Aorta (tissue), 5 donors: Measurements from ENCODE around the gene TH. TPM values are rescaled to one million over a fixed set of nuclear protein-coding genes. Genes with fewer than 3 reads are reported as not detected.

Experiments used
- ATAC-seq: fragments of 200-7000 bp; cut with Tn5 transposase; one replicate; pipeline ENCODE4 v1.9.1; 2022; ENCODE audit warnings: moderate library complexity; ENCODE audit not compliant: low FRiP score
- DNase-seq, 2 donors: peaks; one replicate each; pipeline ENCODE4 v3.0.0-alpha.2; 2020
- H3K27ac ChIP-seq, 2 donors: one replicate each; pipeline ENCODE4 v1.5.1; 2013; ENCODE audit warnings: low read length in 2 of 2, mild to moderate bottlenecking in 2 of 2, moderate library complexity in 2 of 2, control low read depth in 1 of 2, inconsistent platforms in 1 of 2, low read depth in 1 of 2
- H3K27me3 ChIP-seq, 2 donors: one replicate each; pipeline ENCODE4 v1.6.1; 2013; ENCODE audit warnings: control low read depth in 1 of 2, low read length in 1 of 2, mild to moderate bottlenecking in 1 of 2, moderate library complexity in 1 of 2; ENCODE audit not compliant: insufficient read depth in 2 of 2, control insufficient read depth in 1 of 2
- H3K36me3 ChIP-seq, 2 donors: one replicate each; pipeline ENCODE4 v1.6.1; 2013; ENCODE audit warnings: control low read depth in 1 of 2, low read length in 1 of 2, mild to moderate bottlenecking in 1 of 2; ENCODE audit not compliant: insufficient read depth in 2 of 2, control insufficient read depth in 1 of 2
- H3K4me1 ChIP-seq, 2 donors: one replicate each; pipeline ENCODE4 v1.6.1; 2013; ENCODE audit warnings: low read length in 2 of 2, control low read depth in 1 of 2, mild to moderate bottlenecking in 1 of 2, moderate library complexity in 1 of 2; ENCODE audit not compliant: insufficient read depth in 2 of 2, control insufficient read depth in 1 of 2
- H3K4me3 ChIP-seq, 2 donors: one replicate each; pipeline ENCODE4 v1.5.1; 2013; ENCODE audit warnings: low read length in 2 of 2, control low read depth in 1 of 2, mild to moderate bottlenecking in 1 of 2
- H3K9me3 ChIP-seq: one replicate; pipeline ENCODE4 v1.6.1; 2013; ENCODE audit warnings: mild to moderate bottlenecking, low read length; ENCODE audit not compliant: control insufficient read depth
- WGBS, 2 donors: extraction: QIAGEN DNeasy Blood & Tissue Kit; methylation state at CpG; one replicate each; pipeline ENCODE4 v1.1.7; 2013; 5-methylcytosine and 5-hydroxymethylcytosine counted together
- intact Hi-C, 2 donors: fragments of 100-400 bp; cut with DNase I; formaldehyde crosslinking; loops; one replicate each; pipeline versions ENCODE4 v1.14.2 to v1.15.0; 2022
- polyA plus RNA-seq, 2 donors: library from polyadenylated mRNA; stranded (reverse); fragments of 200-250 nt; gene quantifications; one replicate each; pipeline ENCODE4 v1.2.3, GENCODE V29; 2013
- total RNA-seq, 2 donors: library from RNA; stranded (reverse); fragmentation: NEBNext Ultra II Directional; extraction: Animal tissue kit (Norgen Biotek cat#: 25700); gene quantifications; one replicate each; pipeline ENCODE4 v1.2.1, GENCODE V29; 2021
- donor health status: healthy with polysubstance abuse.
- donor health status: Bipolar disorder and iron deficiency.
- donor health status: DM: no; HTN: no; CAD: no.
- donor health status: DM: no; HTN: no; CAD: no.
- donor health status: DM: yes; HTN: yes; CAD: no.

TH gene
- total and polyA plus RNA-seq, 4 donors = 0.45 TPM; not detected in 3

DNA sequence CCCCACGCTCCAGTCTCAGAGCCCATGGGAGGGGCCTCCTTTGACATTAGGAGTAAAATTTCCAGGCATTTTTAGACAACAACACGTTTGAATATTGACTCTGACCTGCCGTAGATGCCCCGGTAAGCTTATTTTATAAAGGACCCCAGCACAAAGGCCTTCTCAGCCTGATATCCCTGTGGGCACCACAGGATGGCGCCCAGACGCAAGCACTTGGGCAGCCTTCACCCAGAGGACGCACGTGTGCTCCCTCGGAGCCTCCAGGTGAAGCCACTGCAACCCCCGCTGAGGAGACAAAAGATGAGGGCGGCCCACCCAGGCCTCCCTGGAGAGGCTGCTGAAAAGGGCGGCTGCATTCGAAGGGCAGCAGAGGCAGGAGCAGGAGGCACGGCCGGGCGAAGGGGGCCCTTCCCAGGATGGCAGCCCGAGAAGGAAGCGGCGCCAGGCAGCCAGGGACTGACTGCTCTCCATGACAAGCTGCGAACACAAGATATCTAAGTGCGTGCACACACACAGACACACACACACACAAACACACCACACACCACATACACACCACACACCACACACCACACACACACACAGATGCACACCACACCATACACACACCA, 15.2 kb upstream of the TH start:
- Histone ChIP-seq H3K4me1 (no peaks in the 10 kb centered on the region), H3K27ac (no peak overlapping the region), H3K36me3 (no peaks in the 10 kb centered on the region), H3K9me3 (no peaks in the 10 kb centered on the region), H3K4me3 (no peak overlapping the region), H3K27me3 (no peaks in the 10 kb centered on the region)
- ATAC-seq = no peak
- intact Hi-C loops = no loop called here
- WGBS, 2 donors = 19 to 21% methylated on average over 18 to 21 of the region's 21 CpGs
- DNase-seq = no peak

DNA sequence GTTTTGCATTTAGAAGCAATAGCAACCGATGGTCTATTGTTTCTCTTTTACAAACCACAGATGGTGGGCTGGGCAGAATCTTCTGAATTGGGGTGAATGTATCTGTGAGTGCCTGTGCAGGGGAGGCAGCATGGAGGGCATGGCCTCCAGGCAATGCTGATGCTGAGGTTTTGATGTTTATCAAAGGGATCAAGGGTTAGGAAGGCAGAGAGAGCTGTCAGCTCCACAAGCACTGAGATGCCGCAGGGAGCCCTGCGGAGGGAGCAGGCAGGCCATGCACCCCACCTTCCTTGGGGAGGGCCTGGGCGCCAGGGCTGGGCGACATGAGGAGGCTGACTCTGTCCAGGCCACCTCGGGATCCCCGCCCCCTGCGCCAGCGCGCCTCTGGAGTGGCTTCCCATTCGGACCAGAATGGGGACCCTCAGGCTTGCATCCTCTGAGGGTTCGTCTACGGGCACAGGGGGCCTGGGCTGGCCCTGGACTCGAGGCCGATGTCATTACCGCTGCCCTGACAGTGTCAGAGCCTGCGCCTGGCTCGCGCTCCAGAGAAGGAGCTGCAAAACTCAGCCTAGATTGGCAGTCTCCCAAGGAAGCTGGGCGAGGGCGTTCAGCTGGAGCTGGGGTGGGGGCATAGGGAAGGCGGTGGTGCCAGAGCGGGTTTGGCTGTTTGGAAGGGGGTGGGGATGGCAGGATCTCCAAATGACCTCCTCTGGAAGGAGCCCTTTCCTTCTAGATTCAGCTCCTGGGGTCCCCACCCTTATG, 13.9 kb upstream of the TH start:
- H3K27me3 ChIP-seq = no peaks in the 10 kb centered on the region
- WGBS, 2 donors = 43 to 47% methylated on average over 23 of the region's 23 CpGs

DNA sequence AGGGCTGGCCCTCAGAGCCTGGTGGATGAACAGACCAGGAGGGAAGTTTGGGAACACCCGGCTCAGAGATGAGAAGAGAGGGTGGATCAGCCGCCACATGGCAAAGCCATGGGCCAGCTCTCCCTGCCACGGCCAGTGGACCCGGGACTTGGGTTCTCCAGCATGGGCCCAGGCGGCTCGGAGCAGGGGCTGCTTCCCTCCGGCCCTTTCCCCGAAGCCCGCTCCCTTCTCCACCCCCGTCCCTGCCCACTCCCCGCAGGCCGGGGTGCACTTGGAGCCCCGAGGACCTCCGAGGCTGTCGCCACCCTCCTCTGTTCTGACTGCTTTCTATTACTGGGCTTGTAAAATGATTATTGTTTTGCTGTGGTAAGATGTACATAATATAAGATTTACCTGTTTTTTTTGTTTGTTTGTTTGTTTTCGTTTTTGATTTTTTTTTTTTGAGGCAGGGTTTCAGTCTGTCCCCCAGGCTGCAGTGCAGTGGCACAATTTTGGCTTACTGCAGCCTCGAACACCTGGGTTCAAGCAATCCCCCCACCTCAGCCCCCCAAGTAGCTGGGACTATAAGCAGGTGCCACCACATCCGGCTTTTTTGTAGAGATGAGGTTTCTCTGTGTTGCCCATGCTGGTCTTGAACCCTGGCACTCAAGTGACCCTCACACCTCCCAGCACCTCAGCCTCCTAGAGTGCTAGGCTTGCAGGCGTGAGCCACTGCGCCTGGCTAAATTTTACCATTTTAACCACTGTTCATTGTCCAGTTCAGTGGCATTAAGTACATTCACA, 11.3 kb upstream of the TH start:
- 77 to 79% methylated on average over 20 of the region's 20 CpGs for WGBS, 2 donors
- H3K27me3 ChIP-seq = no peaks in the 10 kb centered on the region
- no peak overlapping the region for H3K27ac ChIP-seq
- intact Hi-C loops = no loop called here
- no peaks in the 10 kb centered on the region for H3K36me3 ChIP-seq
- H3K9me3 ChIP-seq = no peaks in the 10 kb centered on the region
- no peak overlapping the region for H3K4me3 ChIP-seq
- DNase-seq (no peak), ATAC-seq (no peak)
- H3K4me1 ChIP-seq = no peaks in the 10 kb centered on the region

More for the DNA sequence above, 13.9 kb upstream of the TH start:
- Histone ChIP-seq H3K27ac (no peak overlapping the region), H3K4me3 (no peak overlapping the region), H3K9me3 (no peaks in the 10 kb centered on the region), H3K36me3 (no peaks in the 10 kb centered on the region), H3K4me1 (no peaks in the 10 kb centered on the region)
- intact Hi-C loops = no loop called here
- ATAC-seq (no peak), DNase-seq (no peak)

DNA sequence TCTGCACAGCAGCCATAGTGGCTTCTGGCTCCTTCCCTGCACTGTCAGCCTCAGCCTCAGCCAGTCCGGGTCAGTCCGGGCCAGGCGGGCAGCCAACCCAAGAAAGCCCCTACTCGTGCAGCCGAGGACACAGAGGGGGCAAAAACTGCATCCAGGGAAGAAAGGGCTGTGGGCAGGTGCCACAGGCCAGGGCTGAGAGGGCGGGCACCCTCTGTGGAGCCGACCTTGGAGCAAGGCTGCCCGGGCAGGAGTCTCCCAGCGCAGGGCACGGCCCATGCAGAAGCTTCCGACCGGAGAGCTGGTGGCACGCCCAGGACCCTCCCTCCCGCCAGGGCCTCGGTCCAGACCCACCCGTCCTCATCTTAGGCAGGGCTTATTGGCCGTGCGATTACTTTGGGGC, 10.5 kb upstream of the TH start:
- DNase-seq (no peak), ATAC-seq (no peak)
- Histone ChIP-seq H3K27me3 (no peaks in the 10 kb centered on the region), H3K9me3 (no peaks in the 10 kb centered on the region), H3K4me1 (no peaks in the 10 kb centered on the region), H3K27ac (no peak overlapping the region), H3K4me3 (no peak overlapping the region), H3K36me3 (no peaks in the 10 kb centered on the region)
- 82 to 84% methylated on average over 18 of the region's 18 CpGs for WGBS, 2 donors
- intact Hi-C loops = no loop called here

DNA sequence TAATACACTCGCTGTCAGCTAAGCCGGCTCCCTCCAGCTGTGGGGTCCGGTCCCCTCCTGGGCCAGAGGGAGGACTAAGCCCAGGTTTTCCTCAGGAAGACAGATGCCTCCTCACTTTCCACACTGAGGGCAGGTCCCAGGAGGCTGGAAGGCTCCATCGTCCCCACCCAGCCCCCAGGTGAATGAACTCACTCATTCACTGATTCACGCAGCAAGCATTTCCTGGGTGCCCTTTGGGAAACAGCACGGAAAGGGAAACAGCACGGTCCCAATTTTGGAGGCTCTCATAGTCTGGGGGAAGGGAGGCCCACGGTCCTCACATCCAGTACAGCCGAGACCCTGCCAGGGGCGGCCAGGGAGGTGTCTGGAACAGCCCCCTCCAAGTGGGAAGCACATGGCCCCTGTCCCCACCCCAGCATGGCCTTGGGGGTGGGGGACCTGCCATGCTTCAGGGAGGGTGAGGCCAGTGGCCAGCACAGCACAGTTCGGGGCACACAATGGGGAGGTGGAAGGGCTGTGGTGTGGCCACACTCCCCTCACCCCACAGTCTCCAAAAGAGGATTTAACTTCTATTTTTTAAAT, 9.3 kb upstream of the TH start:
- Histone ChIP-seq H3K4me1 (no peaks in the 10 kb centered on the region), H3K4me3 (no peak overlapping the region), H3K9me3 (no peaks in the 10 kb centered on the region), H3K36me3 (no peaks in the 10 kb centered on the region), H3K27me3 (no peaks in the 10 kb centered on the region), H3K27ac (no peak overlapping the region)
- WGBS, 2 donors = 82 to 86% methylated on average over 11 of the region's 11 CpGs
- intact Hi-C loops = no loop called here
- DNase-seq (no peak), ATAC-seq (no peak)

DNA sequence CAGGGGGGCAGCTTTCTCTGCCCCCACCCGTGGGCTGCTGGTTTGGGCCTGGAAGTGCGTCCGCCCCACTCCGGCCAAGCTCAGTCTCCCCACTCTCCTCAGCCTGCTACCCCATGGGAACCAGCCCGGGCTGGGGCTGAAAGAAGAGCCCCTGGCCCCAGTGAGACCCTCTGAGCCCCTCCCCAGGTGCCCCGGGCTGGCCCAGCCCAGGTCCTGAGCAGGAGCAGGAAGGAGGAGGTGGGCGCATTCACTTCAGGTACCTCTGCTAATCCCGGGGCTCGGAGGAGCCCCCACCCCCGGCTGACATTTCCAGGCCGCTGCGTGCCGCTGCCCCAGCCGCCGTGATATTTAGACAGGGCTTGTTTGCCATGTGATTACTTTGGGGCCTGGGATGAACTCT, 8.7 kb upstream of the TH start:
- intact Hi-C loops = no loop called here
- ATAC-seq (no peak), DNase-seq (no peak)
- 80 to 81% methylated on average over 11 to 15 of the region's 15 CpGs for WGBS, 2 donors
- Histone ChIP-seq H3K4me3 (no peak overlapping the region), H3K36me3 (no peaks in the 10 kb centered on the region), H3K9me3 (no peaks in the 10 kb centered on the region), H3K4me1 (no peaks in the 10 kb centered on the region), H3K27me3 (no peaks in the 10 kb centered on the region), H3K27ac (no peak overlapping the region)

DNA sequence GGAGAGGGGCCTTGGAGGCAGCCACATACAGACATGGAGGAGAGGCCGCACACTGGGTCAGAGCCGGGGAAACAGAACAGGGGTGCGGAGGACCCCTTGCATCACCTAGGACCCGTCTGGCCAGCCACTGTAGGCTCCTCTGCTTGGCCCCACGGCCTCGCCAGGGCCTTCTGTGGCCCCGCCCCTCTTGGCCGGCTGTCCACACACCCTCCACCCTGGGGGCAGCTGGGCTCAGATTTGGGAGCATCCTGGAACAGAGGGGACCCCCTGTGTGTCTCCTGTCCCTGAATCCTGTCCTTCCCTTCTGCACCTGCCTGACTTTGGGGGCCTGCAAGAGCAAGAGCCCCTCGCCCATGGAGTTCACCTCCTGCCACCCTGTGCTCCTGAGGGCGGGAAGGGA, 7.9 kb upstream of the TH start:
- H3K27me3 ChIP-seq = no peaks in the 10 kb centered on the region
- H3K4me3 ChIP-seq = no peak overlapping the region
- no peak for DNase-seq
- 79 to 84% methylated on average over 9 to 10 of the region's 10 CpGs for WGBS, 2 donors
- H3K9me3 ChIP-seq = no peaks in the 10 kb centered on the region
- no peak overlapping the region for H3K27ac ChIP-seq
- ATAC-seq = no peak
- no peaks in the 10 kb centered on the region for H3K36me3 ChIP-seq
- H3K4me1 ChIP-seq = no peaks in the 10 kb centered on the region
- intact Hi-C loops = no loop called here

DNA sequence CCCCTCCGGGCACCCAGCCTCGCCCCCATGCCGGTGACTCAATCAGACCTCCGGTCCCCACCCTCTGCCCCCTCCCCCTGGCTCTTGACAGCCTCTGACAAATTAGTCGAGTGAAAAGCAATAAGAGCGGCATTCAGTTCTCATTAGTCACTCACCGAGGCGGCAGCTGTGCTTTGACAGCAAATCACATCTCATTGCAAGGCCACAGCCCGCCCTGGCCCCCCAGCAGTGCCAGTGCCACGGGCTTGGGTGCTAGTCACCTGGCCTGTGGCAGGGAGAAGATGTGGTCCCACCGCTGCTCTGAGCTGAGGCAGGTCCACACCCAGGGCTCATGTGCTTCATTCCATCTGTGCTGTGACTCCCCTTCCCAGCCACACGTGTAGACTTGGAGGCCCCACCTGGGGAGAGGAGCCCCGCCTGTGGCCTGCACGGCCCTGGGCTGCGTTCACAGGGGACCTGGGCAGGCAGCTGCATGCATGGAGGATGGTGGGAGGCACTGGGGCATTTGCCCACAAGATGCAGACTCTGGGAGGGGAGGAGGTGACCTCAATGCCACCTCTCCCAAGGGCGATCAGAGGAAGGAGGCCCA, 7.4 kb upstream of the TH start:
- whole genome bisulfite sequencing, 2 donors = 36 to 37% methylated on average over 16 of the region's 16 CpGs
- H3K4me1 ChIP-seq = no peaks in the 10 kb centered on the region
- no peak for DNase-seq
- H3K27me3 ChIP-seq = no peaks in the 10 kb centered on the region
- intact Hi-C loops = no loop called here
- no peaks in the 10 kb centered on the region for H3K36me3 ChIP-seq
- ATAC-seq = no peak
- H3K4me3 ChIP-seq = no peak overlapping the region
- H3K27ac ChIP-seq = no peak overlapping the region
- no peaks in the 10 kb centered on the region for H3K9me3 ChIP-seq
